Measurements from ENCODE around the gene PPP2R5C.
A peak's percentile ranks its signal among the peaks of the same experiment; 100 is the strongest.

PPP2R5C gene

DNA sequence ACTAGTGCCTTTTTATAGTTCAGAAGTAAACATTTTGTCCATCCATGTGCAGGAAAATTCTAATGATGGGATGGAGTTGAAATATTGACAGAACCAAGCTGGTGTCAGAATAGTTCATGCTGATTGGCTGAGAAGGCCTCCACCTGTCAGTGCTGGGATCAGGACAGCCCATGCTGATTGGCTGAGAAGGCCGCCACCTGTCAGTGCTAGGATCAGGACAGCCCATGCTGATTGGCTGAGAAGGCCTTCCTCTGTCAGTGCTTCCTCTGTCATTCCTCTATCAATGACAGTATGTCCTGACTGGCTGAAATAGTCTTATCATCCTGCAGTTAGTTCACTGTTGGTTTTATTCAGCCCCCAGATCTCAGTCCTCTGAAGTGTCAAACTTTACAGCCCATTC is 95.7 kb downstream of the PPP2R5C start:
- no peak for DNase-seq (ENCODE audit: low read depth, low spot score)
- no peak overlapping the region for H3K4me3 ChIP-seq (ENCODE audit: low read depth, low read length)
- in situ Hi-C loops (cut with HindIII; ENCODE audit: low sequenced_read_pairs): no loop called here
- TF ChIP-seq, protein P1, sequence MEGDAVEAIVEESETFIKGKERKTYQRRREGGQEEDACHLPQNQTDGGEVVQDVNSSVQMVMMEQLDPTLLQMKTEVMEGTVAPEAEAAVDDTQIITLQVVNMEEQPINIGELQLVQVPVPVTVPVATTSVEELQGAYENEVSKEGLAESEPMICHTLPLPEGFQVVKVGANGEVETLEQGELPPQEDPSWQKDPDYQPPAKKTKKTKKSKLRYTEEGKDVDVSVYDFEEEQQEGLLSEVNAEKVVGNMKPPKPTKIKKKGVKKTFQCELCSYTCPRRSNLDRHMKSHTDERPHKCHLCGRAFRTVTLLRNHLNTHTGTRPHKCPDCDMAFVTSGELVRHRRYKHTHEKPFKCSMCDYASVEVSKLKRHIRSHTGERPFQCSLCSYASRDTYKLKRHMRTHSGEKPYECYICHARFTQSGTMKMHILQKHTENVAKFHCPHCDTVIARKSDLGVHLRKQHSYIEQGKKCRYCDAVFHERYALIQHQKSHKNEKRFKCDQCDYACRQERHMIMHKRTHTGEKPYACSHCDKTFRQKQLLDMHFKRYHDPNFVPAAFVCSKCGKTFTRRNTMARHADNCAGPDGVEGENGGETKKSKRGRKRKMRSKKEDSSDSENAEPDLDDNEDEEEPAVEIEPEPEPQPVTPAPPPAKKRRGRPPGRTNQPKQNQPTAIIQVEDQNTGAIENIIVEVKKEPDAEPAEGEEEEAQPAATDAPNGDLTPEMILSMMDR (IDR thresholded peaks at IDR 0.05; ENCODE audit: low read depth, low read length): no peak

DNA sequence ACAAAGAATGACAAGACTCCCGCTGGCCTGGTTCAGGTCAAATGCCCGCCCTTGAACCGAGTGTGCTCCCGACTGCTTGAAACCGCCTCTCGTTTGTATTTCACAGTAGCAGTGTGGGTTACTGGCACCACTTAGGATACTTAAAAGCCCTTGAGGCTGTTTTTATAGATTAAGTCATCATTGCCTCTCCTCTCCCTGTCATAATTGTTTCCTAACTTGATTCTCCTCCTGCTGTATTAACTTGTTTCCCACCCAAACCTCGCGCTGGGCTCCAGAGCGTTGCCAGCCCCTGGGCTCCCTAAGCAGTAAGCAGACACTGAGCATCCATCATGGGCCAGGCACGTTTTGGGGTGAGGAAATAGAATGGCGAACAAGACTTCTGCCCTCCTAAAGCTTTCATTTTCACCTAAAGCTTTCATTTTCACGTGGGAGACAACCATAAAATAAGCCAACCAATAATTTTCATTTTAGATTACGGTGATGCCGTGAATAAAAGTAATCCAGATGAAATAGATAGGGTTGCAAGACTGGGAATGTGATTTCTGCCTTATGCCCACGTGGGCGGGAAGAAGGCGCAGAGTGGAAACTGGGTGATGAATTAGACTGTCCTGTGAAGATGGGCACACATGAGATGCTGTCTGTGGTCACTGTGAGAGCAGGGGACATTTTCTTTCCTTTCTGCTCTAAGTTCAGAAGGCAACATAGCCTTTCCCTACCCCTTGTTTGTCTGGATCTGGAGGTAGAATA is 97.5 kb downstream of the PPP2R5C start:
- in situ Hi-C loops (cut with HindIII; ENCODE audit: low sequenced_read_pairs): no loop called here
- TF ChIP-seq, protein P1 (IDR thresholded peaks at IDR 0.05; ENCODE audit: low read depth, low read length): no peak
- DNase-seq (ENCODE audit: low read depth, low spot score): no peak
- H3K4me3 ChIP-seq (ENCODE audit: low read depth, low read length): no peak overlapping the region

DNA sequence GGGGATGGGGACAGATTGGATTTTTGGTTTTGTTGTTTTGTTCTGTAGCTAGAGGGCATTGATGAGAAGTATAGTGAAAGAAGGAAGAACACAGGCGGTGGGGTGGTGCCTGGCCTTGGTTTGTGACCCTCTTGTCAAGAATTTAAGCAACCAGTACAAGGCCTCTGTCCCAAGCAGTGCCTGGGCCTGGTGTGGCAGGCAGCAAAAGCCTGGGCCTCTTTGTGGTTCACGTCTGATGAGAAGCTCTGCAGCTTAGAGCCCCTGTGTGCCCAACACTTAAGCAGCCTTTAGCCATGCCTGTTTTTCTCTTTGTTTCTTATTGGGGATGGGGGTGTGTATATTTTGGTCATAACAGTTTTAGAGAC is 98.0 kb downstream of the PPP2R5C start:
- TF ChIP-seq, protein P1 (IDR thresholded peaks at IDR 0.05; ENCODE audit: low read depth, low read length): no peak
- H3K4me3 ChIP-seq (ENCODE audit: low read depth, low read length): no peak overlapping the region
- DNase-seq (ENCODE audit: low read depth, low spot score): no peak
- in situ Hi-C loops (cut with HindIII; ENCODE audit: low sequenced_read_pairs): no loop called here

DNA sequence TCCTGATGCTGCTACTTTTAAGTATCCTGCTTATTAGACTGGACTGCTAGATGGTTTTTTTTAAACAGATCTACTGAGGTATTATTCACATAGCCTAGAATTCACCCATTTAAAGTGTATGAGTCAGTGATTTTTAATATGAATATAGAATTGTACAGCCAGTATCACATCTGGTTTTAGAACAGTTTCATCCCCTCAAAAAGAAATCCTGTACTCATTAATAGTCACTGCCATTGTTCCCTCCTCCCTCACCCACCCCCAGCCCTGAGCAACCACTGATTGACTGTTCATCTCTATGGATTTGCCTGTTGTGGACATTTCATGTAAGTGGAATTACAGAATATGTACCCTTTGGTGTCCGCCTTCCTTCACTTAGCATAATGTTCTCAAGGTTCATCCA is 98.4 kb downstream of the PPP2R5C start:
- in situ Hi-C loops (cut with HindIII; ENCODE audit: low sequenced_read_pairs): no loop called here
- TF ChIP-seq, protein P1 (IDR thresholded peaks at IDR 0.05; ENCODE audit: low read depth, low read length): no peak
- H3K4me3 ChIP-seq (ENCODE audit: low read depth, low read length): no peak overlapping the region
- DNase-seq (ENCODE audit: low read depth, low spot score): no peak

DNA sequence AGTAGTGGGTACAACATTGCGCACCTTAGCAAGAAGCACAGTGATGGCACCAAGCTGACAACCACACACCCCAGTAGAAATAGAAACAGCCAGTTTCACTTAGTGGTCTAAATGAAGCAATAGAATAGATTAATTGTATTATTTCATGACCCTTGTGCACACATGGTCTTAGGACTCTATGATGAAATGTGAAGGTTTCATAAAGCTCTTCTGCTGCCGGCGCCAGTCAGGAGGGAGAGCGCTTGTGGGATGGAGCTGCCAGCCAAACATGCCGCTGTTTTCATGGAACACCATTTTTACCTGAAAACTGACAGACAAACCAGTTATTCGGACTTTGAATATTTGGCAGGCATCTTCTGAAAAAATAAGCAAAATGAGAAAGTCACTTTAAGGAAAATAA is 100.0 kb downstream of the PPP2R5C start:
- TF ChIP-seq, protein P1 (IDR thresholded peaks at IDR 0.05; ENCODE audit: low read depth, low read length): no peak
- H3K4me3 ChIP-seq (ENCODE audit: low read depth, low read length): no peak overlapping the region
- in situ Hi-C loops (cut with HindIII; ENCODE audit: low sequenced_read_pairs): no loop called here
- DNase-seq (ENCODE audit: low read depth, low spot score): no peak

DNA sequence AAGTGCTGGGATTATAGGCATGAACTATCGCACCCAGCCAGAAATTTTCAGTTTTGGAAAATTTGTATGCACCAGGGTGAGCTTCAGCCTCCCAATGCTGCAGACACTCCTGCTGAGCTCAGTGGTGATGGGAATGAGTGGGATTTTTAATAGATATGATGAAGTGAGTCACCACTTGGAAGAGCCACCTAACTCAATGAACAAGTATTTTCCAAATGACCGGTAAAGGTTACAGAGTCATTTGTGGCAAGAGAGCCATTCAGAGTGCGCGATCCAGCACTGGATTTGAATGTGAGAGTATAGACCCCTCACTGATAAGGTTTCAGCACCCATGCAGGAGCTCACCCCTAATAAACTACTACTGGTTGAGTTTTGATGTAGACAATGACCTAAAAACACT is 100.7 kb downstream of the PPP2R5C start:
- TF ChIP-seq, protein P1 (IDR thresholded peaks at IDR 0.05; ENCODE audit: low read depth, low read length): no peak
- in situ Hi-C loops (cut with HindIII; ENCODE audit: low sequenced_read_pairs): no loop called here
- DNase-seq (ENCODE audit: low read depth, low spot score): peak; percentile 62
- no peak overlapping the region for H3K4me3 ChIP-seq (ENCODE audit: low read depth, low read length)
